HepG2 (cell line): ENCODE results near the gene PRKCSH. TPM values are rescaled to one million over a fixed set of nuclear protein-coding genes. Genes with fewer than 3 reads are reported as not detected.

Source experiments
- MYNN ChIP-seq: sonication (generic); formaldehyde crosslinking; IDR thresholded peaks from 2 replicates; pipeline ENCODE4 v1.4.0; 2020; ENCODE audit warnings: mild to moderate bottlenecking, low read depth, missing genetic modification reagents
- PTBP1 ChIP-seq: fragments of 200-400 bp; formaldehyde crosslinking; IDR thresholded peaks from 2 replicates; pipeline ENCODE4 v1.6.1; 2018; ENCODE audit warnings: low read length, low read depth; ENCODE audit not compliant: poor library complexity, severe bottlenecking
- ZNF547 ChIP-seq: sonication (generic); formaldehyde crosslinking; IDR thresholded peaks from 2 replicates; pipeline ENCODE4 v1.5.1; 2020; ENCODE audit warnings: mild to moderate bottlenecking, missing genetic modification reagents
- ZNF773 ChIP-seq: sonication (generic); formaldehyde crosslinking; IDR thresholded peaks from 2 replicates; pipeline ENCODE4 v1.4.0; 2020; ENCODE audit warnings: missing genetic modification reagents, borderline replicate concordance
- polyA plus RNA-seq, 8 experiments: library from polyadenylated mRNA; depleted of rRNA in 3 of 8; stranded (reverse) in 7 of 8; unstranded in 1 of 8; fragments of >200 nt; fragmentation: Illumina TruSeq in 4 of 8; extraction: Trizol in 4 of 8; gene quantifications; 2 replicates each; pipeline versions ENCODE4 v1.2.1 to v1.2.3, GENCODE V29; 2011 to 2016; ENCODE audit warnings: low read depth in 4 of 8, missing spikeins in 1 of 8, mixed read lengths in 1 of 8; ENCODE audit not compliant: insufficient read depth in 1 of 8
- total RNA-seq, 5 experiments: library from RNA; depleted of rRNA; stranded (reverse); fragments of >200 nt; fragmentation: Illumina TruSeq; extraction: Trizol; gene quantifications; 2 replicates each; pipeline ENCODE4 v1.2.3, GENCODE V29; 2016; ENCODE audit warnings: low read depth in 1 of 5
- TF ChIP-seq, protein P1 (sequence below): sonication (generic); formaldehyde crosslinking; IDR thresholded peaks from 2 replicates; pipeline ENCODE4 v1.4.0; 2020; ENCODE audit warnings: missing genetic modification reagents
- TF ChIP-seq, protein P2 (sequence below): sonication (generic); formaldehyde crosslinking; IDR thresholded peaks from 2 replicates; pipeline ENCODE4 v1.4.0; 2020; ENCODE audit warnings: missing genetic modification reagents, borderline replicate concordance
- TF ChIP-seq, protein P3 (sequence below): sonication (generic); formaldehyde crosslinking; IDR thresholded peaks from 2 replicates; pipeline ENCODE4 v1.4.0; 2020; ENCODE audit warnings: mild to moderate bottlenecking, missing genetic modification reagents
- TF ChIP-seq, protein P4 (sequence below): IDR thresholded peaks from 2 replicates; pipeline ENCODE4 v1.6.1; 2016; ENCODE audit warnings: low read depth, missing genetic modification reagents, missing compliant biosample characterization
- TF ChIP-seq, protein P5 (sequence below): sonication (generic); formaldehyde crosslinking; IDR thresholded peaks from 2 replicates; pipeline ENCODE4 v1.5.1; 2020; ENCODE audit warnings: mild to moderate bottlenecking, missing genetic modification reagents, moderate library complexity

The PRKCSH gene
- total and polyA plus RNA-seq, 2 of the 13 experiments (the other 11 are each of a cell fraction or from before 2014, with no cell fraction given) = 85.1 to 125 TPM

DNA sequence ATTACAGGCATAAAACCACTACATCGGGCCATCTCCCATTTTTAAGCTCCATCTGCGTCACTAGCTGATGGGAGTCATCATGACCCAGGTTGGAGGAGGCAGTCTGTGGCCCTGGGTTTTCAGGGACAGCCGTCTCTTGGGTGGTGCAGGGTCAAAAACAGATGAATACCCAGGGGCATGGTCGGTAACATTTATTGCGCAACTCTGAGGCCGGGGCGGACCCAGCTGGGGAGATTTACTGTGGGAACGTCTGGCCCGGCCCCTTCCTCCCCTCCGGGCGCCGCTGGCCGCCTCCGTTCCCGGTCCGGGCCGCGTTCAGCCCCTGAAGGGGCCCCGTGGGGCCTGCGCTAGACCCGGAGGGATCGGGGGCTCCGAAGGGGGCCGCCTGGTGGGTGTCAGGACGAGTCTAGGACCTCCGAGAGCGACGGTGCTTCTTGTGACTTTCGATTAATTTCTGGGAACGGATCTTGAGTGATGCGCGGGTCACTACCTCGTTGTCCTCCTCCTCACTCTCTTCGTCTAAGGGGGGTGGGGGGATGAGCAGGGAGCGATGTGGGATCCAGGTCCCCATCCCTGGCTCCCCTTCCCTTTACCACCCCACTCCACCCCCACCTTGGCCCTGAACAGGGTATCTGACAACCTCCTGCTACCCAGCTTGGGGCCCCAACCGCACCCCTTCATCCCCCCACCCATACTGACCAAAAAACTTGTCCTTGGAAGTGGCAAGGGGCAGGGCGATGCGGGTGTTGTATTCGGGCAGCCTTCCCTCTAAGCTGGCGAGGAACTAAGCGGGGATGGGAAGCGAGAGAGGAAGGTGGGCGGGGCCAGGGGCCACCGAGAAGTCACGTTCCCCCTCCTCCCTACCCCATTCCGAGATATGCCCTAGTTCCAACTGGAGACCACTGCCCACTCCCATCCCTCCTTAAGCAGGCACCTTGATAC, 14.7 kb upstream of the PRKCSH start (continued):
- TF ChIP-seq, protein P1, sequence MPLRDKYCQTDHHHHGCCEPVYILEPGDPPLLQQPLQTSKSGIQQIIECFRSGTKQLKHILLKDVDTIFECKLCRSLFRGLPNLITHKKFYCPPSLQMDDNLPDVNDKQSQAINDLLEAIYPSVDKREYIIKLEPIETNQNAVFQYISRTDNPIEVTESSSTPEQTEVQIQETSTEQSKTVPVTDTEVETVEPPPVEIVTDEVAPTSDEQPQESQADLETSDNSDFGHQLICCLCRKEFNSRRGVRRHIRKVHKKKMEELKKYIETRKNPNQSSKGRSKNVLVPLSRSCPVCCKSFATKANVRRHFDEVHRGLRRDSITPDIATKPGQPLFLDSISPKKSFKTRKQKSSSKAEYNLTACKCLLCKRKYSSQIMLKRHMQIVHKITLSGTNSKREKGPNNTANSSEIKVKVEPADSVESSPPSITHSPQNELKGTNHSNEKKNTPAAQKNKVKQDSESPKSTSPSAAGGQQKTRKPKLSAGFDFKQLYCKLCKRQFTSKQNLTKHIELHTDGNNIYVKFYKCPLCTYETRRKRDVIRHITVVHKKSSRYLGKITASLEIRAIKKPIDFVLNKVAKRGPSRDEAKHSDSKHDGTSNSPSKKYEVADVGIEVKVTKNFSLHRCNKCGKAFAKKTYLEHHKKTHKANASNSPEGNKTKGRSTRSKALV = no peak
- TF ChIP-seq ZNF547 (CRISPR knock-in tag) (no peak), ZNF773 (no peak), MYNN (no peak), PTBP1 (no peak)
- TF ChIP-seq, protein P2, sequence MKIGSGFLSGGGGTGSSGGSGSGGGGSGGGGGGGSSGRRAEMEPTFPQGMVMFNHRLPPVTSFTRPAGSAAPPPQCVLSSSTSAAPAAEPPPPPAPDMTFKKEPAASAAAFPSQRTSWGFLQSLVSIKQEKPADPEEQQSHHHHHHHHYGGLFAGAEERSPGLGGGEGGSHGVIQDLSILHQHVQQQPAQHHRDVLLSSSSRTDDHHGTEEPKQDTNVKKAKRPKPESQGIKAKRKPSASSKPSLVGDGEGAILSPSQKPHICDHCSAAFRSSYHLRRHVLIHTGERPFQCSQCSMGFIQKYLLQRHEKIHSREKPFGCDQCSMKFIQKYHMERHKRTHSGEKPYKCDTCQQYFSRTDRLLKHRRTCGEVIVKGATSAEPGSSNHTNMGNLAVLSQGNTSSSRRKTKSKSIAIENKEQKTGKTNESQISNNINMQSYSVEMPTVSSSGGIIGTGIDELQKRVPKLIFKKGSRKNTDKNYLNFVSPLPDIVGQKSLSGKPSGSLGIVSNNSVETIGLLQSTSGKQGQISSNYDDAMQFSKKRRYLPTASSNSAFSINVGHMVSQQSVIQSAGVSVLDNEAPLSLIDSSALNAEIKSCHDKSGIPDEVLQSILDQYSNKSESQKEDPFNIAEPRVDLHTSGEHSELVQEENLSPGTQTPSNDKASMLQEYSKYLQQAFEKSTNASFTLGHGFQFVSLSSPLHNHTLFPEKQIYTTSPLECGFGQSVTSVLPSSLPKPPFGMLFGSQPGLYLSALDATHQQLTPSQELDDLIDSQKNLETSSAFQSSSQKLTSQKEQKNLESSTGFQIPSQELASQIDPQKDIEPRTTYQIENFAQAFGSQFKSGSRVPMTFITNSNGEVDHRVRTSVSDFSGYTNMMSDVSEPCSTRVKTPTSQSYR = no peak
- TF ChIP-seq, protein P3, sequence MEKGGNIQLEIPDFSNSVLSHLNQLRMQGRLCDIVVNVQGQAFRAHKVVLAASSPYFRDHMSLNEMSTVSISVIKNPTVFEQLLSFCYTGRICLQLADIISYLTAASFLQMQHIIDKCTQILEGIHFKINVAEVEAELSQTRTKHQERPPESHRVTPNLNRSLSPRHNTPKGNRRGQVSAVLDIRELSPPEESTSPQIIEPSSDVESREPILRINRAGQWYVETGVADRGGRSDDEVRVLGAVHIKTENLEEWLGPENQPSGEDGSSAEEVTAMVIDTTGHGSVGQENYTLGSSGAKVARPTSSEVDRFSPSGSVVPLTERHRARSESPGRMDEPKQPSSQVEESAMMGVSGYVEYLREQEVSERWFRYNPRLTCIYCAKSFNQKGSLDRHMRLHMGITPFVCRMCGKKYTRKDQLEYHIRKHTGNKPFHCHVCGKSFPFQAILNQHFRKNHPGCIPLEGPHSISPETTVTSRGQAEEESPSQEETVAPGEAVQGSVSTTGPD (CRISPR knock-in tag) = no peak
- TF ChIP-seq, protein P4, sequence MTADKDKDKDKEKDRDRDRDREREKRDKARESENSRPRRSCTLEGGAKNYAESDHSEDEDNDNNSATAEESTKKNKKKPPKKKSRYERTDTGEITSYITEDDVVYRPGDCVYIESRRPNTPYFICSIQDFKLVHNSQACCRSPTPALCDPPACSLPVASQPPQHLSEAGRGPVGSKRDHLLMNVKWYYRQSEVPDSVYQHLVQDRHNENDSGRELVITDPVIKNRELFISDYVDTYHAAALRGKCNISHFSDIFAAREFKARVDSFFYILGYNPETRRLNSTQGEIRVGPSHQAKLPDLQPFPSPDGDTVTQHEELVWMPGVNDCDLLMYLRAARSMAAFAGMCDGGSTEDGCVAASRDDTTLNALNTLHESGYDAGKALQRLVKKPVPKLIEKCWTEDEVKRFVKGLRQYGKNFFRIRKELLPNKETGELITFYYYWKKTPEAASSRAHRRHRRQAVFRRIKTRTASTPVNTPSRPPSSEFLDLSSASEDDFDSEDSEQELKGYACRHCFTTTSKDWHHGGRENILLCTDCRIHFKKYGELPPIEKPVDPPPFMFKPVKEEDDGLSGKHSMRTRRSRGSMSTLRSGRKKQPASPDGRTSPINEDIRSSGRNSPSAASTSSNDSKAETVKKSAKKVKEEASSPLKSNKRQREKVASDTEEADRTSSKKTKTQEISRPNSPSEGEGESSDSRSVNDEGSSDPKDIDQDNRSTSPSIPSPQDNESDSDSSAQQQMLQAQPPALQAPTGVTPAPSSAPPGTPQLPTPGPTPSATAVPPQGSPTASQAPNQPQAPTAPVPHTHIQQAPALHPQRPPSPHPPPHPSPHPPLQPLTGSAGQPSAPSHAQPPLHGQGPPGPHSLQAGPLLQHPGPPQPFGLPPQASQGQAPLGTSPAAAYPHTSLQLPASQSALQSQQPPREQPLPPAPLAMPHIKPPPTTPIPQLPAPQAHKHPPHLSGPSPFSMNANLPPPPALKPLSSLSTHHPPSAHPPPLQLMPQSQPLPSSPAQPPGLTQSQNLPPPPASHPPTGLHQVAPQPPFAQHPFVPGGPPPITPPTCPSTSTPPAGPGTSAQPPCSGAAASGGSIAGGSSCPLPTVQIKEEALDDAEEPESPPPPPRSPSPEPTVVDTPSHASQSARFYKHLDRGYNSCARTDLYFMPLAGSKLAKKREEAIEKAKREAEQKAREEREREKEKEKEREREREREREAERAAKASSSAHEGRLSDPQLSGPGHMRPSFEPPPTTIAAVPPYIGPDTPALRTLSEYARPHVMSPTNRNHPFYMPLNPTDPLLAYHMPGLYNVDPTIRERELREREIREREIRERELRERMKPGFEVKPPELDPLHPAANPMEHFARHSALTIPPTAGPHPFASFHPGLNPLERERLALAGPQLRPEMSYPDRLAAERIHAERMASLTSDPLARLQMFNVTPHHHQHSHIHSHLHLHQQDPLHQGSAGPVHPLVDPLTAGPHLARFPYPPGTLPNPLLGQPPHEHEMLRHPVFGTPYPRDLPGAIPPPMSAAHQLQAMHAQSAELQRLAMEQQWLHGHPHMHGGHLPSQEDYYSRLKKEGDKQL = no peak
- TF ChIP-seq, protein P5, sequence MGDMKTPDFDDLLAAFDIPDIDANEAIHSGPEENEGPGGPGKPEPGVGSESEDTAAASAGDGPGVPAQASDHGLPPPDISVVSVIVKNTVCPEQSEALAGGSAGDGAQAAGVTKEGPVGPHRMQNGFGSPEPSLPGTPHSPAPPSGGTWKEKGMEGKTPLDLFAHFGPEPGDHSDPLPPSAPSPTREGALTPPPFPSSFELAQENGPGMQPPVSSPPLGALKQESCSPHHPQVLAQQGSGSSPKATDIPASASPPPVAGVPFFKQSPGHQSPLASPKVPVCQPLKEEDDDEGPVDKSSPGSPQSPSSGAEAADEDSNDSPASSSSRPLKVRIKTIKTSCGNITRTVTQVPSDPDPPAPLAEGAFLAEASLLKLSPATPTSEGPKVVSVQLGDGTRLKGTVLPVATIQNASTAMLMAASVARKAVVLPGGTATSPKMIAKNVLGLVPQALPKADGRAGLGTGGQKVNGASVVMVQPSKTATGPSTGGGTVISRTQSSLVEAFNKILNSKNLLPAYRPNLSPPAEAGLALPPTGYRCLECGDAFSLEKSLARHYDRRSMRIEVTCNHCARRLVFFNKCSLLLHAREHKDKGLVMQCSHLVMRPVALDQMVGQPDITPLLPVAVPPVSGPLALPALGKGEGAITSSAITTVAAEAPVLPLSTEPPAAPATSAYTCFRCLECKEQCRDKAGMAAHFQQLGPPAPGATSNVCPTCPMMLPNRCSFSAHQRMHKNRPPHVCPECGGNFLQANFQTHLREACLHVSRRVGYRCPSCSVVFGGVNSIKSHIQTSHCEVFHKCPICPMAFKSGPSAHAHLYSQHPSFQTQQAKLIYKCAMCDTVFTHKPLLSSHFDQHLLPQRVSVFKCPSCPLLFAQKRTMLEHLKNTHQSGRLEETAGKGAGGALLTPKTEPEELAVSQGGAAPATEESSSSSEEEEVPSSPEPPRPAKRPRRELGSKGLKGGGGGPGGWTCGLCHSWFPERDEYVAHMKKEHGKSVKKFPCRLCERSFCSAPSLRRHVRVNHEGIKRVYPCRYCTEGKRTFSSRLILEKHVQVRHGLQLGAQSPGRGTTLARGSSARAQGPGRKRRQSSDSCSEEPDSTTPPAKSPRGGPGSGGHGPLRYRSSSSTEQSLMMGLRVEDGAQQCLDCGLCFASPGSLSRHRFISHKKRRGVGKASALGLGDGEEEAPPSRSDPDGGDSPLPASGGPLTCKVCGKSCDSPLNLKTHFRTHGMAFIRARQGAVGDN (CRISPR knock-in tag) = 0 out of 2 replicates have a peak, but pooled peaks have one; percentile 6
